Body of pancreas (tissue), 4 donors: ENCODE measurements around the gene SPARCL1.

Experiments used
- POLR2A ChIP-seq, 3 donors: fragments of 450-650 bp; IDR thresholded peaks; one replicate each; pipeline ENCODE4 v1.6.1; 2016; ENCODE audit warnings: antibody characterized with exemption in 3 of 3, mild to moderate bottlenecking in 2 of 3
- TF ChIP-seq, protein P1 (sequence below), 7 experiments: fragments of 450-650 bp in 4 of 7; fragments of 200-600 bp in 3 of 7; sonication (generic) in 3 of 7; IDR thresholded peaks; one replicate each; pipeline ENCODE4 v1.5.1; 2016 to 2019; ENCODE audit warnings: antibody characterized with exemption in 7 of 7

- TF ChIP-seq, protein P1, sequence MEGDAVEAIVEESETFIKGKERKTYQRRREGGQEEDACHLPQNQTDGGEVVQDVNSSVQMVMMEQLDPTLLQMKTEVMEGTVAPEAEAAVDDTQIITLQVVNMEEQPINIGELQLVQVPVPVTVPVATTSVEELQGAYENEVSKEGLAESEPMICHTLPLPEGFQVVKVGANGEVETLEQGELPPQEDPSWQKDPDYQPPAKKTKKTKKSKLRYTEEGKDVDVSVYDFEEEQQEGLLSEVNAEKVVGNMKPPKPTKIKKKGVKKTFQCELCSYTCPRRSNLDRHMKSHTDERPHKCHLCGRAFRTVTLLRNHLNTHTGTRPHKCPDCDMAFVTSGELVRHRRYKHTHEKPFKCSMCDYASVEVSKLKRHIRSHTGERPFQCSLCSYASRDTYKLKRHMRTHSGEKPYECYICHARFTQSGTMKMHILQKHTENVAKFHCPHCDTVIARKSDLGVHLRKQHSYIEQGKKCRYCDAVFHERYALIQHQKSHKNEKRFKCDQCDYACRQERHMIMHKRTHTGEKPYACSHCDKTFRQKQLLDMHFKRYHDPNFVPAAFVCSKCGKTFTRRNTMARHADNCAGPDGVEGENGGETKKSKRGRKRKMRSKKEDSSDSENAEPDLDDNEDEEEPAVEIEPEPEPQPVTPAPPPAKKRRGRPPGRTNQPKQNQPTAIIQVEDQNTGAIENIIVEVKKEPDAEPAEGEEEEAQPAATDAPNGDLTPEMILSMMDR (IDR thresholded peaks at IDR 0.05): no peak
- no peak for TF ChIP-seq POLR2A (IDR thresholded peaks at IDR 0.05)
Measured at GRCh38 chr4:87530229-87530628, 1.1 kb upstream of the SPARCL1 start.
